Left lung (tissue), 10 donors: Measurements from ENCODE around the gene CASP2. TPM values are rescaled to one million over a fixed set of nuclear protein-coding genes. Genes with fewer than 3 reads are reported as not detected.

Source experiments
- ATAC-seq: fragments of 200-7000 bp; cut with Tn5 transposase; one replicate; pipeline ENCODE4 v1.9.1; 2020; ENCODE audit warnings: moderate library complexity
- DNase-seq, 4 donors: peaks; one replicate each; pipeline ENCODE4 v3.0.0-alpha.2; 2013 to 2020
- H3K27ac ChIP-seq, 2 donors: fragments of 200-600 bp; sonication (generic) in 1 of 2; one replicate each; pipeline versions ENCODE4 v1.5.0 to v1.8.0; 2020 to 2021
- H3K27me3 ChIP-seq, 2 donors: fragments of 200-600 bp; sonication (generic) in 1 of 2; one replicate each; pipeline versions ENCODE4 v1.5.0 to v1.8.0; 2020 to 2021
- H3K36me3 ChIP-seq, 2 donors: fragments of 200-600 bp; sonication (generic) in 1 of 2; one replicate each; pipeline versions ENCODE4 v1.5.0 to v1.8.0; 2020 to 2021
- H3K4me1 ChIP-seq, 2 donors: fragments of 200-600 bp; one replicate each; pipeline ENCODE4 v1.8.0; 2021
- H3K4me3 ChIP-seq, 2 donors: fragments of 200-600 bp; sonication (generic) in 1 of 2; one replicate each; pipeline versions ENCODE4 v1.5.0 to v1.8.0; 2020 to 2021; ENCODE audit warnings: mild to moderate bottlenecking in 1 of 2
- H3K9me3 ChIP-seq, 2 donors: fragments of 200-600 bp; sonication (generic) in 1 of 2; one replicate each; pipeline versions ENCODE4 v1.5.0 to v1.8.0; 2020 to 2021
- intact Hi-C, 2 donors: fragments of 100-400 bp; cut with DNase I; formaldehyde crosslinking; loops; one replicate each; pipeline versions ENCODE4 v1.11.2 to v1.14.2; 2022
- polyA plus RNA-seq, 6 donors: library from polyadenylated mRNA; unstranded; fragments of 120-200 nt; gene quantifications; one replicate each; pipeline ENCODE4 v1.2.1, GENCODE V29; 2013; ENCODE audit not compliant: insufficient read length in 6 of 6
- total RNA-seq, 2 donors: library from RNA; stranded (reverse); fragmentation: NEBNext Ultra II Directional; extraction: Animal tissue kit (Norgen Biotek cat#: 25700); gene quantifications; one replicate each; pipeline ENCODE4 v1.2.1, GENCODE V29; 2021
- TF ChIP-seq, protein P1 (sequence below), 2 donors: fragments of 200-600 bp; sonication (generic) in 1 of 2; IDR thresholded peaks; one replicate each; pipeline versions ENCODE4 v1.5.0 to v1.8.0; 2021; ENCODE audit warnings: antibody characterized with exemption in 2 of 2
- donor health status: DM: no; HTN: yes; CAD: no.
- donor health status: DM: no; HTN: no; CAD: no.

The CASP2 gene
- total and polyA plus RNA-seq, 8 donors = 36.3 to 66.0 (median 60.4) TPM

DNA sequence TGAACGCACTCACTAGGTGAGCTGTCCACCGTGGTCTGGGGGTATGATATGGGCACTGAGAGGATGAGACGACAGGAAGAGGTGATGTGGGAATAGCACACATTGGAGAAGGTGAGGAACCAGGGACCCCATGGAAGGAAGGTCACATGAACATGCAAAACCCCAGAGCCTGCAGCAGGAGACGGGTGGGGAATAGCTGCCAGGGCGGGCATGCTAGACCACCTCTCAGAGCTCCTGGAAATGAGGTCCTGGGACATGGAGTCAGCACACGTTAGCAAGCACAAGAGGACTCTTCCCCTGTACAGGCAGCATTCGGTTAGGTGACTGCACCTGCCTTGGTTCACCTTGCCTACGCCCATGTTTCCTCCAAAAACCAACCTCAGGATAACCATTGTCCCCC, 66.2 kb downstream of the CASP2 start:
- no peaks in the 10 kb centered on the region for H3K36me3 ChIP-seq
- H3K27ac ChIP-seq = no peak overlapping the region
- no peaks in the 10 kb centered on the region for H3K4me1 ChIP-seq
- no peaks in the 10 kb centered on the region for H3K9me3 ChIP-seq
- no peak for DNase-seq
- H3K27me3 ChIP-seq = peaks cover 0 to 15% of the 10 kb centered on the region in 2 donors
- intact Hi-C loops = no loop called here
- no peak for ATAC-seq
- TF ChIP-seq, protein P1, sequence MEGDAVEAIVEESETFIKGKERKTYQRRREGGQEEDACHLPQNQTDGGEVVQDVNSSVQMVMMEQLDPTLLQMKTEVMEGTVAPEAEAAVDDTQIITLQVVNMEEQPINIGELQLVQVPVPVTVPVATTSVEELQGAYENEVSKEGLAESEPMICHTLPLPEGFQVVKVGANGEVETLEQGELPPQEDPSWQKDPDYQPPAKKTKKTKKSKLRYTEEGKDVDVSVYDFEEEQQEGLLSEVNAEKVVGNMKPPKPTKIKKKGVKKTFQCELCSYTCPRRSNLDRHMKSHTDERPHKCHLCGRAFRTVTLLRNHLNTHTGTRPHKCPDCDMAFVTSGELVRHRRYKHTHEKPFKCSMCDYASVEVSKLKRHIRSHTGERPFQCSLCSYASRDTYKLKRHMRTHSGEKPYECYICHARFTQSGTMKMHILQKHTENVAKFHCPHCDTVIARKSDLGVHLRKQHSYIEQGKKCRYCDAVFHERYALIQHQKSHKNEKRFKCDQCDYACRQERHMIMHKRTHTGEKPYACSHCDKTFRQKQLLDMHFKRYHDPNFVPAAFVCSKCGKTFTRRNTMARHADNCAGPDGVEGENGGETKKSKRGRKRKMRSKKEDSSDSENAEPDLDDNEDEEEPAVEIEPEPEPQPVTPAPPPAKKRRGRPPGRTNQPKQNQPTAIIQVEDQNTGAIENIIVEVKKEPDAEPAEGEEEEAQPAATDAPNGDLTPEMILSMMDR (IDR thresholded peaks at IDR 0.05) = no peak
- H3K4me3 ChIP-seq = no peak overlapping the region

DNA sequence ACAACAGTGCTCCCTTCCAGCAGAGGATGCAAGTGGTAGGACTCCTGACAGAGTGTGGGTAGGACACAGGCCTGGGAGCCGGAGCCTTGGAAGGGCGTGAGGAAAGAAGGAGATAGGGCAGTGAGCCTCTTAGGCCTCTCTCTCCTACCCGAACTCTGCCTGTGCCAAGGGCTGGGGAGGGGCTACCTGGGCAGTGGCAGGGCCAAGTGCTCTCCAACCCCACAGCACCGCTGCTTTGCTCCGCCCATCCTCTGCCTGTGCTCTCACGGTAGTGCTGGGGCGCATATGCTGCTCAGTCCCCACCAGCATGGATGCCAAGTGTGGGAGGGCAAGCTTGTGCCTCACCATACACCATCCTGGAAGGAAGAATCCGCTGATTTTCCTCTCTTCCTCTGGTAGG, 66.8 kb downstream of the CASP2 start:
- TF ChIP-seq, protein P1 (IDR thresholded peaks at IDR 0.05) = no peak
- Histone ChIP-seq H3K9me3 (no peaks in the 10 kb centered on the region), H3K4me3 (no peak overlapping the region), H3K27me3 (peaks cover 0 to 20% of the 10 kb centered on the region in 2 donors), H3K4me1 (no peaks in the 10 kb centered on the region), H3K27ac (no peak overlapping the region), H3K36me3 (no peaks in the 10 kb centered on the region)
- ATAC-seq (peak; percentile 98), DNase-seq (peak in 1 of 4 donors; percentile 65)
- intact Hi-C loops = no loop called here

DNA sequence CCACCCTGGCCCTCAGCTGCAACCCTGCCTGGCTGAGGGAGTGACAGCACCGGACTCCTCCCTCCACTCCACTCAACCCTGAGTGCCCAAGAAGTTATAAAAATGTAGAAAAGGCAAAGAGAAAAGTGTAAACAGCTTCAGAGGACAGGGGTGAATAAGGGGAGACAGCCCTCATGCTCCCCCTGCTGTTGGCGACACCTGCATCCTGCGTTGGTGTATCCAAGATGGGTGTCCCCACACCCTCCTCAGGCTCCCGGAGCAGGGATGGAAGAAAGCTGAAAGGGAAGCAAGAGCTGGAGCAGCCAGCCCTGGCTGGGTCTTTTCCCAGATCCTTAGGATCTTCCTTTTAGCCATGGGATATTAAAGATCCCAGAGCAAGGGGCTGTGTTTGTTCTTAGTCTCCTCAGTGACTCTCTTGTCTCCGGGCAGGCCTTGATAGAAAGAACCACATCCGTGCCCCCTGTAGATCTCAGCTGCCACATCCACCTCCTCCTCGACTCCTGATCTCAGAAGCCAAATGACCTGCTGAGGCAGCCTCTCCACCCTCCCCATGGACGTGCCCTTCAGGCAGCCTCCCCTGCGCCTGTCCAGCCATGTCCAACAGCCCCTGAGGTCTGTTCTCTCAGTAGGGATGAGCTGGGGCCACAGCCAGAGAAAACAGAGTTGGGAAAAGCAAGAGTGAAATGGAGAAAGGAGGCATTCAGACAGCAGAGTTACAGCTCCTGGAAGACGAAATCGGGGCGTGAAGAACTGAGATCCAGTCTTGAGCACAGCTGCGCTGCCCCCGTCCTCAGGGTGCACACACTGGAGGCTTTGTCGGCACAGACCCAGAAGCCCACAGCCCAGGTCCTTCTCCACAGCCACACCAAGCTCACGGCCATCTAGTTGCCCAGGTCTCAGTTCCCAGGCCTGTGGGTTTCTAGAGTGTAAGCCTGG, 67.6 kb downstream of the CASP2 start:
- ATAC-seq (no peak), DNase-seq (no peak)
- TF ChIP-seq, protein P1 (IDR thresholded peaks at IDR 0.05) = no peak

DNA sequence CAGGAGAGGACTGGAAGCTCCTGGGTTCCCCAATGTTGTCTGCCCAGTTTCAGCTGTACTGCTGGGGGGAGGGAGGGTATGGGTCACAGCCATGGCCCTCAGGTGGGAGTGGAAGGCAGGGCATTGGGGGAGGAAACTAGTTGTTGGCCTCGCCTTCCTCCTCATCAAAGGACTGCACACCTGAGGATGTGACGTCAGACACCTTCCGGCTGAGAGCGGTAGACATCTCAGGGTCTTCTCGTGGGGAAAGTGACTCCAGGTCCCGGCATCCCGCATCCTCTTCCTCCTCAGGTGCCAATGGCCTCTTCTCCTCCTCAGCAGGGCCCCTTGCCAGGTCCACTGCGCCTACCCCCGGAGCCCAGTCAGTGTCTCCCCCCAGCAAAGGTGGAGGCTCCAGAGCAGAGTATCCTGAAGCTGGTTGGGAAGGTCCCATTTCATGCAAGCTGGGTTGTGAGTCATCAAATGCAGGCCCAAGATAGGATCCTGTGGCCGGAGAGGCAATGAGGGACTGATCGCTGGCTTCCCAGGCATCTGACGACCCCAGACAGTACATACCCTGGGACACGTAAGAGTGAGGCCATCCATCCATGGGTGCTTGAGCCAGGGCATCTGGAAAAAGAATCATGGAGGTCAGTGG, 68.4 kb downstream of the CASP2 start:
- TF ChIP-seq, protein P1 (IDR thresholded peaks at IDR 0.05) = no peak
- DNase-seq (no peak), ATAC-seq (no peak)
- Histone ChIP-seq H3K4me3 (no peak overlapping the region), H3K27ac (no peak overlapping the region), H3K9me3 (no peaks in the 10 kb centered on the region), H3K27me3 (peaks cover 0 to 31% of the 10 kb centered on the region in 2 donors), H3K4me1 (peaks cover 0 to 3% of the 10 kb centered on the region in 2 donors), H3K36me3 (no peaks in the 10 kb centered on the region)
- intact Hi-C loops = no loop called here

More for the DNA sequence above, 67.6 kb downstream of the CASP2 start:
- Histone ChIP-seq H3K36me3 (no peaks in the 10 kb centered on the region), H3K27ac (no peak overlapping the region), H3K9me3 (no peaks in the 10 kb centered on the region), H3K4me3 (no peak overlapping the region), H3K27me3 (peaks cover 0 to 23% of the 10 kb centered on the region in 2 donors), H3K4me1 (no peaks in the 10 kb centered on the region)
- intact Hi-C loops = no loop called here

Other genes starting within 250 kb of the CASP2 start
- gene OR6V1, start 236.0 kb upstream of the CASP2 start, total RNA-seq = not detected
- gene OR6V1, start 236.0 kb upstream of the CASP2 start, polyA plus RNA-seq = not detected
- gene PIP, start 156.3 kb upstream of the CASP2 start, total RNA-seq = 1 to 10 TPM in 1 of 2 donors, not detected in 1; 6.9 TPM
- gene PIP, start 156.3 kb upstream of the CASP2 start, polyA plus RNA-seq = not detected
- not detected for gene TAS2R39, start 104.9 kb upstream of the CASP2 start, total RNA-seq
- gene TAS2R39, start 104.9 kb upstream of the CASP2 start, polyA plus RNA-seq = not detected
- not detected for gene TAS2R40, start 66.3 kb upstream of the CASP2 start, total RNA-seq
- not detected for gene TAS2R40, start 66.3 kb upstream of the CASP2 start, polyA plus RNA-seq
- gene GSTK1, start 24.9 kb upstream of the CASP2 start, total RNA-seq = 100 to 1,000 TPM; 124 to 151 TPM
- 100 to 1,000 TPM; 109 to 125 (median 119) TPM for gene GSTK1, start 24.9 kb upstream of the CASP2 start, polyA plus RNA-seq
- 10 to 100 TPM; 18.5 to 48.1 TPM for gene TMEM139, start 3.4 kb upstream of the CASP2 start, total RNA-seq
- gene TMEM139, start 3.4 kb upstream of the CASP2 start, polyA plus RNA-seq = 1 to 10 TPM; 3.0 to 9.0 (median 7.0) TPM
- gene CLCN1, start 27.8 kb downstream of the CASP2 start, total RNA-seq = under 1 TPM; 0.08 to 0.09 TPM
- gene CLCN1, start 27.8 kb downstream of the CASP2 start, polyA plus RNA-seq = under 1 TPM in 1 of 6 donors, not detected in 5; 0.08 TPM
- gene FAM131B, start 74.4 kb downstream of the CASP2 start, total RNA-seq = 1 to 10 TPM in 1 of 2 donors, under 1 TPM in 1; 0.60 to 1.6 TPM
- 1 to 10 TPM; 1.4 to 2.3 (median 1.8) TPM for gene FAM131B, start 74.4 kb downstream of the CASP2 start, polyA plus RNA-seq
- 100 to 1,000 TPM; 180 to 307 TPM for gene ZYX, start 93.0 kb downstream of the CASP2 start, total RNA-seq
- 100 to 1,000 TPM; 117 to 249 (median 181) TPM for gene ZYX, start 93.0 kb downstream of the CASP2 start, polyA plus RNA-seq
- 10 to 100 TPM; 11.6 to 16.1 TPM for gene EPHA1, start 120.5 kb downstream of the CASP2 start, total RNA-seq
- gene EPHA1, start 120.5 kb downstream of the CASP2 start, polyA plus RNA-seq = 10 to 100 TPM; 13.5 to 17.5 (median 14.5) TPM
- gene TAS2R60, start 155.1 kb downstream of the CASP2 start, total RNA-seq = not detected
- not detected for gene TAS2R60, start 155.1 kb downstream of the CASP2 start, polyA plus RNA-seq
- not detected for gene TAS2R41, start 189.5 kb downstream of the CASP2 start, total RNA-seq
- not detected for gene TAS2R41, start 189.5 kb downstream of the CASP2 start, polyA plus RNA-seq